HG03442 (cell line): ENCODE measurements around the gene PALLD.

ENCODE experiments used
- ATAC-seq: cut with Tn5 transposase; IDR thresholded peaks from one replicate; pipeline ENCODE4 v1.9.1; 2021; ENCODE audit warnings: mild to moderate bottlenecking, moderate library complexity; ENCODE audit not compliant: unreplicated experiment

Gene PALLD

DNA sequence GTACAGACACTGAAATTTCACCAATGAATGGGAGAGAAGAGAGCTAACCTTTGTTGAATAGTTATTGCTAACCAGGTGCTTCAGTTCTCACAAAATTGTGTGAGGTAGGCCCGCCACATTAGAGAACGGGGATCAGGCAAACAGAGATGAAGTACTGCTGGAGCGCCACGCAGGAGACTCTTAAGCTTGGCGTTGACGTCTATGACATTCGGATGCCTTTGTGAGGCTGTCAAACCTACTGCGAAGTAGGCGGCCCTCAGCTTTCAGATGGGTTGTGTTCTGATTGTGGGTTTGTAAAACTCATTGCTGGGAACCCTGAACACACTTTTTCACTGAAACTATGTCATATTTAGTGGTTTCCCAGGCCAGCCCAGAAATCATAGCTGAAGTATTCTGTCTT, 339.6 kb downstream of the PALLD start:
- no peak for ATAC-seq

DNA sequence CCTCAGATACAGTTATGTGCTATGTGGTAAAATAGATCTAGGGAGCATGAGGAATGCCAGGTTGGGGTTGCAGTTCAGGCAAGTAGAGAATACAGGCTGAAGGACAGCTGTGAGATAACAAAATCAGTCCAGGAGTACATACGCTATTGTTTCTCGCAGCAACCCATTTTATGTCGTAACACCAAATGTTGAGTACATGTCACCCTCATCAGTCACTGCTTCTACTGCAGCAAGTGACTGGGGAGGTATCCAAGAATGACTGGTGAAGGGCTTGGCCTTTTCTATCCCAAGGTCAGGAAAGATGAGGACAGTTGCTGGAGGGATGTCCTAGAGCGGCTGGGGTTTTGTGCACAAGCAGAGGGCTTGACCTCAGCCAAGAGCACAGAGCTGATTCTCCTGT, 341.1 kb downstream of the PALLD start:
- no peak for ATAC-seq

DNA sequence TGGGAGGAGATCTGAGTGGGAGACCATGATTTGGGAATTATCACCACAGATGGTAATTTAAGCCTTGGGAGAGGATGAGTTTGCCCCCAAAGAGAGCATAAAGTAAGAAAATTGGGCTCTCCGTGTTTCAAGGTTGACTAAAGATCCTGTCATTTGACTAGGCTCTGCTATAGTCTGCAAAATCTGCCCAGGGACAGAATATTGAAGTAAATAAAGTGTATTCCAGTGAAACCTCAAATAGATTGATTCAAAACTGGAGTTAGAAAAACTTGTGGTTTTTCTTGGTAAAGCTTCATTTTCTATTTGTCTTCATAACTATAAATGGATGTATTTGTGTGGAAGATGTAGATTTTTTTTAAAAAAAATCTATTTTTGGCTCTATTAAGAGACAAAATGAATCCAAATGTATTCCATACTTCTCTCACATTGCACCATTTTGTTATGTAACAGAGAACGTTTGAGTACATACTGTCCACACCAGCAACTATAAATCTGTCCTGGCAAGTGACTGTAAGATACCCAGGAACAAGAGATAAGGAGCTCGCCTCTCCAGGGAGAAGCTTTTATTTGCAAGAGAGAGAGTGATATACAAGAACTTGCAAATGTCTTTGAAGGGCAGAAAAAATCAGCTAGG, 343.0 kb downstream of the PALLD start:
- no peak for ATAC-seq

DNA sequence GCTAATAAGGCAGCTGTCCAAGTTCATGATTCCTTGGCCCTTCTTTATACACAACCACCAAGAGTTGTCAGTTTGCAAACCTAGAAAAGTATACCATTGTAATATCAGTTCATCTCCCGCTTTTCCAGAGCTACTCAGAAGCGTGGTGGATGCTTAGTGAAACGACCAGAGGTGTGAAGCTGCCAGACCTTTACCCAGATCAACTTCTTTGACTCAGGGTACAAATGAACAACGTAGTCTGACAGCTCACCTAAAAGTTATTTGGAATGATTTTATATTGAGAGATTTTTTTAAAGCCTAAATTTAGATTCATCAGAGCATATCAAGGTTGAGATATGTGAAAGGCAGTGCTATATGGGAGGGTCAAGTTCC, 343.5 kb downstream of the PALLD start:
- ATAC-seq: no peak

DNA sequence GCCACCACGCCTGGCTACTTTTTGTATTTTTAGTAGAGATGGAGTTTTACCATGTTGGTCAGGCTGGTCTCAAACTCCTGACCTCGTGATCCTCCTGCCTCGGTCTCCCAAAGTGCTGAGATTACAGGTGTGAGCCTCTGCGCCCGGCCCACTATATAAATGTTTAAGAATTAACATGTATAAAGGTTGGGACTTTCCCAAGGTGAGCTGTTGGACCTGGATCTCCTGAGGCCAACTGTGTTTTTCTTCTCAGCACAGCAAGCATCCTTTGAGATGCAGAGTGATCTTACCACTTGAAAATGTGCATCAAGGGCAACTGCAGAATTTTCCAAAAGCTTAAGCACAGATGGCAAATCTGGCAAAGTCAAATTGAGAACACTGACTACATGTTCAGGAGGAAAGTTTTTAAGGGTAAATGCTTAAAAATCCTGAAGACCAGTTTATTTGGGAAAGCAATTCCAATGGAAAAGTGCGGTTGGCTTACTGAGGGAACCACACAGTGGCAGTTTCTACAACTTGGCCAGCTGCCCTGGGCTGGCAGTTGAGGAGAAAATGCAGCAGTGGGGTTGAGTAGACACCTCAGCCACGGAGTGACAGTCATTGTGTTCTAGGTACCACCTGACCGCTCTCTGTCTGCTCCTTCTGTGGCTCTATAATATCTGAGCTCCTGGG, 344.3 kb downstream of the PALLD start:
- ATAC-seq: no peak

DNA sequence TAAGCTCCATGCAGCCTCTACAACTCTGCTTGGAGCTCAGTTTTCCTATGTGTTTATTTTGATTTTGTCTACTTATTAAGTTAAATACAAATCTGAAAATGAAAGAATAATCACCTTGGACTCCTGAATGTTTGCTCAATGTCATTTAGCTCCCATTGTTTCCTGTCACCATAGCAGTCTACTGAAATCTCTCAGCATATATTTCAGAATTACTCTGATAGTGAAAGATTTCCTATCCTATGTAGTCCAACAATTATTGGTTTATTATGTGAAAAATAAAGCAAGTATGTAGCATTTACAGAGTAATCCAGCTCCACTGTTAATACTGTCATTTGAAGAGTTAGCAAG, 344.8 kb downstream of the PALLD start:
- no peak for ATAC-seq

DNA sequence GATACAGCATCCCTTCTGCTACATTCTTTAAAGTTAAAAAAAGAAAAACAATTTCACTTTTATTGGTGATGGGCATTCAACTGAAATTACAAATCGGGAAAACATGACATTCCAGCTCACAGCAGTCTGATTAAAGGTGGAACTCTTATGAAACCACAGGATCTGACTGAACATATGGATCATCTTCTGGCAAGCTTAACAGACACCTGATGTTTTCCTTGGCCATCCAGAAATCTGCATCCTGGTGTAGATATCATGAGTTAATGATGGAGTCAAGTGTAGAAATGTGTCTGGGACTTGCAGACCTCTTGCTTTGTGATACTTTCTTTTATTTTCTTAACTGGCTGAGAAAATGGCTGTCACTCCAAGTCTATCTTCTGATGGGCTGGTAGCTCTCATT, 345.3 kb downstream of the PALLD start:
- ATAC-seq: no peak

DNA sequence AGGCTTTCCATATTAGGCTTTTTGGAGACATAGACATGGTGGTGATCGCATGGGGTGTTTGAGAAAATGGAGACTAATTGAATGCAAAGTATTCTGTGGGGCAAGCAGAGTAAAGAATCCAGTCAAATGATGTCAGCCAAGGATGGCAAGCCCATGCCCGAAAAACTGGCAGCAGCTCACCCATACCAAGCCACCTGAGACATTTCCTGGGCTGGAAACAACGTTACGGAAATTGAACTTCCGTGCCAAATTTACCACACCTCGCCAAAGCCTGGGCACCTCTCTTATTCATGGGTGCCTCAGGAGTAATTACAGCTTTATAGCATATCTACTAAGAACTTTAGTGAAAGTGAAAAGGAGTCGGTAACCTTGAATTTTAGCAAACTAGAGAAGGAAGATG, 346.8 kb downstream of the PALLD start:
- no peak for ATAC-seq

DNA sequence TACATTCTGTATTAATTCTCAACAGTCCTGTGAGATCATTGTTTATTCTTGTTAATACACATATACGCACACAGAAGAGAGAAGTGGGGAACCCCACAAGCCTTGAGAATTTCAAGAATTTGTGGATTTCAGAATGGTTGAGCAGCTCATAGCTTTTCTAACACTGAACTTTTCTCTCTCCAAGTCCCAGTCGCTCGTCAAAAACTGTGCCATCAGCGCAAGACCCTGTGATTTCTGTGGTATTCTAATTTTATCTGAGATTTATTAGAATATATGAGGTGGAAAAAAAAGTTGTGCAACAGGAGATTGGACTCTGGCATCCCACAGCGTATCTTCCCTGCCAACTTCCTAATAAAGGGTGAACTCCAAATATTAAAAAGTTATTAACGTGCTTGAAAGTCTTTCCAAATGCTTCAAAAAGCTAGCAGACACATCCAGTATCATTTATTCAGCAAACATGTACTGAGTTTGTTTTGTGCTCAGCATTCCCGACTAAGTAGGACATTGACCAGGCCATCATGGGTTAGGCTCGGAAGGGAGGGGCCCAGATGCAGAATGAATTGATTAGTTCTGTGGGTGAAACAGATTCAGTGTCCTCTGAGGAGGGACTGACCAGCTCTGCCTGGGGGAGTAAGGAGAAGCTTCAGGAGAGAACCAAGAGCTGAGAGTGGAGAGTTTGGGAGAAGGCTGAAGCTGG, 347.6 kb downstream of the PALLD start:
- no peak for ATAC-seq

DNA sequence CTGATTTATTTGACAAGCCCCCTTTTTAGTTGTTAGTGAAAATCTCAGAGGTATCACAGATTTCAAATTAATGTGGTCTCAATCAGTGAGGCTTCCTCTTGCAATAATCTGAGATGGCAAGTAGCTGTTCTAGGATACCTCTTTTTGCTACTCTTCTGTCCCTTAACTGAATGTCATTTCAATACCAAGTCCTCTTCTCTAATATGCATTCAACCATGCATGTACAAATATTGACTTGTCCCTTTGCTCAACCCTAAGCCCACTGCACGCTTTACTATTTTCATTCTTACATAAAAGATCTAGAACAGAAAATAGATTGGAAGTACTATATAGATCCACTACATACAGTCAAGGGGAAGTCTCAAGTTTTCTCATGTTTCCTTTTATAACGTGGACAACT, 349.0 kb downstream of the PALLD start:
- no peak for ATAC-seq

DNA sequence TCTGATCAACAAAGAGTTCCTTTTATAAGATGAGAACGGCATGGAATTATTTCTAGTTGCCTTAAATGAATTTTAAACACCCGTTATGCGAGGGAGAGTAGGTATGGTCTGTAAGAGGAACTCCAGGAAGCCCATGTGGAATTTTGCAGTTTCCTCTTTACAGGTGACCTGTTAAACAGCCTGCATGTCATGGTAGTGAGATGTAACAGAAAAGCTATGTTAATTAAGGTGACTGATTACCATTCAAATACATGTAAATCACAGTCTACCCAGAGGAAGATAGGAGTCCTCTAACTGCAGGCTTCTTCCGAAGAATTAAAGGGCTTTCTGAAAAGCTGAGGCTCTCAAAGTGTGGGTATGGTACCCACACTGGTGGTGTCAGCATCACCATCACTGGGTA, 349.6 kb downstream of the PALLD start:
- no peak for ATAC-seq

DNA sequence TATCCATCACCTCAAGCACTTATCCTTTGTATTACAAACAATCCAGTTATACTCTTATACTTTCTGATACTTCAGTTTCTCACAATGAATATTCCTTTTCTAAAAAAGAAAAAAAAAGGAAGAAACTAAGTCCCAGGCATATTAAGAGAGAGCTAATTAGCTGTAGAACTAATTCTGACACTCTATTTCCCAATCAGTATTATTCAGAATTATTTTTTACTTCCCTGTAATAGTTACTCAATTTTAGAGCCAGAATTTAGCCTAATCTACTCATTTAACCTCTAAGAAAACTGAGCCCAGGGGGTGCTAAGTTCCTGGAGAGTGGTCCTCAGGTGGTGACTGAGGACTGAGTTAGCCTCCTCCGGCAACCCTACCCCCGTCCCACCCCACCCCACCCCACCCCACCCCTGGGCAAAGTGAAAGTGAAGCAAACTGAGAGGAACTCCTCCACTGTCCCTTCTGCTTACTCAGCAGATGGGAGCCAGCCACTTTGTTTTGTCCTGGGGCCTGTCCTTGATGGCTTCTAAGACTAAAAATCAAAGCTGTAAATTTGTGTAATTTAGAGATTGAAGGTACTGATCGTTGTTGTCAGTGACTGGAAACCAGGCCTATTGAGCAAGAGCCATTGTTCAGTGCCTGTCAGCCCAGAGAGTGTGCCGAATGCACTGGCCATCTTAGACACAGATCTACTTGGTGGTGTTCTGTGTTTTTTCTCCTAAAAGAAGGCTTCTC, 351.1 kb downstream of the PALLD start:
- ATAC-seq: no peak

DNA sequence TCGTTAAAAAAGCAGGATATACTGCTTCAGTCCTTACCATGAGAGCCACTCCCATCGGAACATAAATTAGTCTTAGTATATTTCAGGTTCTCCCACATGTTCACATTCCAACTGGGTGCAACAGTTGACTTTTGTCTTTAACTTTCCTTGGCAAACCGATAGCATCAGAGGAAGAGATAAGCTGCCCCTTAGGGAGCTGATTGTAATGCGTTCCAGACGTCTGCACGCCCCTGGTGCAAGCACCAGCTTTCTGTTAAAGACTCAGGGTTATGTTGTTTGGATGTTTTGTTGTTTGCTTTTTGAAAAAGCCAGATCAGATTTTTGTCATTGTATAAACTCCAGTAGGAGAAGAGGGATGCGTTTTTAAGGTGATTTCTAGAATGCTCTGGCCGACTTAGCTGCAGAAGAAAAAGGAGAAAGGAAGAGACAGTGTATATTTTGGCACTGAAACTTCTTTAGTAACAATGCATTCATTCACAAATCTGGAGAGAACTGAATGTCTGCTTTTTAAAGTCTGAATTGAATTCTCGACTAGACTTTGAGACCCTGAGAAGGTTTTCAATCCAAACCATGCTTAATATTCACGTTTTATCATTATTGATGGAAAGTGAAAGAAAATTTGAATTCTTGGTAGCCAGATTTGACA, 352.3 kb downstream of the PALLD start:
- ATAC-seq: no peak

DNA sequence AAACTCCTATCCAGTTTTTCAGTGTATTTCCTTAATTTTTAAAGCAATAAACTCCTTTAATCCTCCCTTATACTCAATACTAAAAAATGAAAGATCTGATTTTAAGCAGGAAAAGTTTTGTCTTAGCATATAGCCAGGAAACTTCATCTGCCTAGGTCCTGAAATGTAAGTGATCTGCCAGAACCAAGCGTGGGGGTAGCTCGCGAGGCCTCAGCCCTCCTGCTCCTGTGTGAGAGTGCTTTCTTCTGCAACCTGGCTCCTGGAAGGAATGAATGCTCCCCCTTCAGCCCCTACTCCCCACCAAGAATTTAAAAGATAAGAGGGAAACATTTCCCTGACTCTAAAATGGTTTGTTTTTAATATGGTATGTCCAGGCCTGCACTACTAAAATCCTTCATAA, 353.1 kb downstream of the PALLD start:
- no peak for ATAC-seq

DNA sequence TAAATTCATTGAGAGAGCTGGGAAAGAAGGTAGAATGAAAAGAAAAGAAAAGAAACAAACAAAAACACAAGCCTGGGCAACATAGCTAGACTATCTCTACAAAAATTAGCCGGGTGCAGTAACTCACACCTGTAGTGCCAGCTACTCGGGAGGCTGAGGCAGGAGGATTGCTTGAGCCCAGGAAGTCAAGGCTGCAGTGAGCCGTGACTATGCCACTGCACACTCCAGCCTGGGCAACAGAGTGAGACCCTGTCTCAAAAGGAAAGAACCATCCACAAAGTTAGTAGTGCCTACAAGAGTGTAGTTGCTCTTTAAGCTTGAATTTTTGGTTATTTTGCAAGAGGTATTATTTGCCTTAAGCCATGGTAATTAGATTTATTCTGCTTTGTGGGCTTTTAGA, 355.5 kb downstream of the PALLD start:
- ATAC-seq: no peak

DNA sequence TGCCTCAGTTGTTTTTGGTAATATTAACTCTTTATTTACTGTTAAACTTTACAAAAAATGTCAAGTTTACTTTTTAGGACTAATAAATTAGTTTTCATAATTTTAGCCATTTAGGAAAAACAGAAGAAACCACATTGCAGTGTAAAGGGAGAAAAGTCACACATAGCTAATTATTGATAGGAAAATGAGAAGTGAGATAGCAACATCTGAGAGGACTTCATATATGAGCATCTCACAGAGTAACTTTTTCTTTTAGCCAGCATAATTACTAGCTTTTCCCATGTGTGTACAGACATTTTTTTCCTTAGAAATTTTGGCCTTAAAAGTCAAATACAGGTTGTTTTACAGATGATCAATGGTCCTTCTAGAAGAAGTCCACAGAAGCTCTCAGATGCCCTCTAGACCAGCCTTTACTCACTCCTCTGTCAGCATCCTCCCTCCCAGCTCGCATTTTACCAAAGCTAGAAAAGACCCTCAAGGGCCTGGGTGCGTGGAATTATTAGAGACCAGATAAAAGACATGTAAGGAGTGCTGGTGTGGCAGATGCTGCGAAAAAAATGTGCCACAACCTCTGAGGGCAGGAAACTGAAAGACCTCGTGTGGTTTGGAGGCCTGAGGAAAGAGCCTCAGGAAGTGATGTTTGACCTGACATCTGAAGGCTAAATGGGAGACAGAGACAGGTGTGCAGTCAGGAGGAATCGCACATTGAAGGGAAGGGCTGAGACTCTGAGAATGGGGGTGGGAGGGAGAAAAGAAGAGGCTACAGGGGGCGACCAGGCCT, 356.3 kb downstream of the PALLD start:
- ATAC-seq: peak; percentile 51

DNA sequence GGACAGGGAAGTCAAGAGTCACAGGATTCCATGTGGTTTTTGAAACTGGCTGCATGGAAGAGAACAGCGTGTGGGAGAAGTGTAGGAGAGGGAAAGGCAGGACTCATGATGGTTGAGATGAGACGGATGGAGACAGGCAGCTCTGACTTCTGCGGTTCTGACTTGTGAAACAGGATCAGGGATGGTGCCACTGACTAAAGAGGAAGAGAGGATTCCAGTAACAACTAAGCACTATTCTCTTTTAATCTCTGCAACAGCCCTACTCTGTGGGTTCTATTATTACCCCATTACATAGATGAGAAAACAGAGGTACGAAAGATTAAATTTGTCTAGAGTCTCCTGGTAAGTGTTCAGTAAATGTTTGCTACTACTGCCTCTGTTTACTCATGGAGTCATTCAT, 356.9 kb downstream of the PALLD start:
- ATAC-seq: peak; percentile 63

DNA sequence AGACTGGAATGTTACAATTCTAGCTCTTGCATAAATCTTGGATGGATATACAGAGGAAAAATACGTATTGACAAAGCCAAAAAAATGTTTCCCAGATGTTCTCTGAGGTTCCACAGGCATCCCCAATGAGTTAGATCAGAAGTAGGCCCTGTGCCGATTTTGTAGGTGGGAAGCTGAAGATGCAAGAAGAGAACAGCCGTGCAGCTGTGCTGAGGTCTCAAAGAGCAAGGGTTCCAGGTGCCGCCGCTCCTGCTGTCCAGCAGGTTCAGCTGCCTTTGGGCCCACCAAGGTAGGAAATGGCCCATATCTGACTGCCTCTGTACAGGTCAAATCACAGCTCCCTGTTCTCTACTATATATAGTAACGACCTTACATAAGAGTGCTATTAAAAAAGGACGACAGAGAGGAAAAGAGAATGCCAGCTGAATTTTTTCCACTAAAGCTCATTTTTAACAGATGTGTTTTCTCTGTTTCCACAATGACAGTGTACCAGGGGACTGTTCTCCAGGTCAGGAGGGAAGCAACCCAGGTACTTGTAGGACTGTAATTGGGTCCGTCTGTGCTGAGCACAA, 357.6 kb downstream of the PALLD start:
- no peak for ATAC-seq

DNA sequence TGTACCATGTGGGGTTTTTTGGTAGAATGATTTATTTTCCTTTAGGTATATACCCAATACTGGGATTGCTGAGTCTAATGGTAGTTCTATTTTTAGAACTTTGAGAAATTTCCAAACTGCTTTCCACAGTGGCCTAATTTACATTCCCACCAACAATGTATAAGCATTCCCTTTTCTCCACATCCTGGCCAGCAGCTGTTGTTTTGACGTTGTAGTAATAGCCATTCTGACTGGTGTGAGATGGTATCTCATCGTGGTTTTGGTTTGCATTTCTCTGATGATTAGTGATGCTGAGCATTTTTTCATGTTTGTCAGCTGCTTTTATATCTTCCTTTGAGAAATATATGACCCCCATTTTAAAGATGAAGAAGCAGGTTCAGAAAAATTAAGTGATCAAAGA, 359.5 kb downstream of the PALLD start:
- no peak for ATAC-seq

DNA sequence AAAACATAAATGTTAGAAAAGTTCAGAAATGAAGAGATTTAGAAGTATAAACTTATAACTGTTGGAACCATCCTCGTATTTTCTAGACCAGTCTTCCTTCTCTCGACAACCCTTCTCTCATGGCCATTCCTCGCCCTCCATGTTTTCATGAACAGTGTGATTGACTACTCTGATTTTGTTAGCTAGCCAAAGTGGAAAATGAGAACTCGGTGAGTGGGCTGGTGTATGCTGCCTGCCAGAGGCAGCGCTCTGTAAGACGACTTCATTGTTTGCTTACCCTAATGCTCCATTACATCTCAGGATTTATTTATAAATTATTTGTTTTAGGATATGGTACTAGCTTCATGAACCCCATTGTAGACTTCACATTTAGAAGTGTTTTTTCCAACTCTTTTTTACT, 360.2 kb downstream of the PALLD start:
- no peak for ATAC-seq
